K562 (cell line): ENCODE data around the gene RBM12.

Experiments used
- EP300 ChIP-seq: IDR thresholded peaks from 2 replicates; pipeline ENCODE4 v1.6.1; 2012; ENCODE audit warnings: low read length, improper control_type of control experiment
- EZH2 ChIP-seq: IDR thresholded peaks from 2 replicates; pipeline ENCODE4 v1.6.1; 2012; ENCODE audit warnings: low read depth, mild to moderate bottlenecking, inconsistent platforms, low read length, borderline replicate concordance
- MAX ChIP-seq: sonication (generic); formaldehyde crosslinking; IDR thresholded peaks from 2 replicates; pipeline ENCODE4 v1.9.0; 2022; ENCODE audit warnings: mild to moderate bottlenecking, missing genetic modification reagents
- NR2C2 ChIP-seq, 2 experiments: fragments of 200-800 bp in 1 of 2; sonication (Bioruptor generic) in 1 of 2; sonication (generic) in 1 of 2; formaldehyde crosslinking in 1 of 2; IDR thresholded peaks; 2 replicates each; pipeline versions ENCODE4 v1.6.1 to v1.8.0; 2016 to 2022; ENCODE audit warnings: mild to moderate bottlenecking in 1 of 2, missing compliant biosample characterization in 1 of 2, missing genetic modification characterization in 1 of 2, missing genetic modification reagents in 1 of 2
- POLR2AphosphoS2 ChIP-seq: IDR thresholded peaks from 2 replicates; pipeline ENCODE4 v1.6.1; 2012; ENCODE audit warnings: low read length, improper control_type of control experiment
- POLR2AphosphoS5 ChIP-seq: IDR thresholded peaks from 2 replicates; pipeline ENCODE4 v1.6.1; 2011; ENCODE audit warnings: mild to moderate bottlenecking, low read depth, low read length, moderate library complexity; ENCODE audit not compliant: control insufficient read depth, insufficient read depth
- RAD21 ChIP-seq, 2 experiments: fragments of 250-450 bp in 1 of 2; fragments of 450-650 bp in 1 of 2; sonication (Bioruptor Pico) in 1 of 2; formaldehyde crosslinking in 1 of 2; IDR thresholded peaks in 1 of 2; conservative IDR thresholded peaks in 1 of 2; 2 replicates each; pipeline versions ENCODE4 v1.4.0 to v1.8.0; 2020 to 2022; ENCODE audit warnings: mild to moderate bottlenecking in 2 of 2, moderate library complexity in 1 of 2
- SETDB1 ChIP-seq: IDR thresholded peaks from one replicate; pipeline ENCODE4 v1.6.1; 2012; ENCODE audit warnings: low read length, control low read depth, inconsistent platforms
- SIN3A ChIP-seq, 2 experiments: fragments of 150-350 bp in 1 of 2; IDR thresholded peaks; 2 replicates each; pipeline ENCODE4 v1.6.1; 2011 to 2016; ENCODE audit warnings: borderline replicate concordance in 2 of 2, low read depth in 2 of 2, low read length in 2 of 2, mild to moderate bottlenecking in 2 of 2, moderate library complexity in 2 of 2; ENCODE audit not compliant: control insufficient read depth in 1 of 2
- STAT5A ChIP-seq: IDR thresholded peaks from 2 replicates; pipeline ENCODE4 v1.6.1; 2012; ENCODE audit warnings: low read length, inconsistent platforms, borderline replicate concordance
- ZNF639 ChIP-seq, 2 experiments: fragments of 200-800 bp in 1 of 2; sonication (Bioruptor generic) in 1 of 2; sonication (generic) in 1 of 2; formaldehyde crosslinking in 1 of 2; IDR thresholded peaks in 1 of 2; conservative IDR thresholded peaks in 1 of 2; 2 replicates each; pipeline versions ENCODE4 v1.5.0 to v1.6.1; 2016 to 2020; ENCODE audit warnings: missing compliant biosample characterization in 1 of 2, missing genetic modification characterization in 1 of 2, missing genetic modification reagents in 1 of 2
- TF ChIP-seq, protein P1 (sequence below): fragments of 450-650 bp; IDR thresholded peaks from 2 replicates; pipeline ENCODE4 v1.6.1; 2016
- TF ChIP-seq, protein P2 (sequence below), 3 experiments: IDR thresholded peaks in 2 of 3; conservative IDR thresholded peaks in 1 of 3; 2 replicates each; pipeline ENCODE4 v1.5.1; 2011 to 2012; ENCODE audit warnings: low read length in 3 of 3, mild to moderate bottlenecking in 3 of 3, control low read depth in 2 of 3, improper control_type of control experiment in 1 of 3, inconsistent platforms in 1 of 3, low read depth in 1 of 3, mixed read lengths in 1 of 3, moderate library complexity in 1 of 3; ENCODE audit not compliant: insufficient read depth in 2 of 3

GRCh38 chr20:35635652-35636051, 29.0 kb downstream of the RBM12 start:
- TF ChIP-seq POLR2AphosphoS5: no peak
- no peak for TF ChIP-seq EP300
- no peak for TF ChIP-seq NR2C2 (CRISPR knock-in tag; IDR thresholded peaks at IDR 0.05)
- no peak for TF ChIP-seq NR2C2 (tag; IDR thresholded peaks at IDR 0.05)
- TF ChIP-seq EZH2: no peak
- no peak for TF ChIP-seq SETDB1
- no peak for TF ChIP-seq ZNF639 (CRISPR knock-in tag; conservative IDR thresholded peaks at IDR 0.05 in 1 of 2, IDR thresholded peaks at IDR 0.05 in 1 of 2)
- TF ChIP-seq MAX (CRISPR knock-in tag): no peak
- no peak for TF ChIP-seq STAT5A
- TF ChIP-seq RAD21 (CRISPR knock-in tag; conservative IDR thresholded peaks at IDR 0.05 in 1 of 2, IDR thresholded peaks at IDR 0.05 in 1 of 2): no peak
- TF ChIP-seq, protein P1, sequence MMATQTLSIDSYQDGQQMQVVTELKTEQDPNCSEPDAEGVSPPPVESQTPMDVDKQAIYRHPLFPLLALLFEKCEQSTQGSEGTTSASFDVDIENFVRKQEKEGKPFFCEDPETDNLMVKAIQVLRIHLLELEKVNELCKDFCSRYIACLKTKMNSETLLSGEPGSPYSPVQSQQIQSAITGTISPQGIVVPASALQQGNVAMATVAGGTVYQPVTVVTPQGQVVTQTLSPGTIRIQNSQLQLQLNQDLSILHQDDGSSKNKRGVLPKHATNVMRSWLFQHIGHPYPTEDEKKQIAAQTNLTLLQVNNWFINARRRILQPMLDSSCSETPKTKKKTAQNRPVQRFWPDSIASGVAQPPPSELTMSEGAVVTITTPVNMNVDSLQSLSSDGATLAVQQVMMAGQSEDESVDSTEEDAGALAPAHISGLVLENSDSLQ: no peak
- no peak for TF ChIP-seq POLR2AphosphoS2
- TF ChIP-seq SIN3A (IDR thresholded peaks at IDR 0.05; ENCODE audit: borderline replicate concordance in 2 of 2, control insufficient read depth in 1 of 2, low read depth in 2 of 2, low read length in 2 of 2): no peak
- TF ChIP-seq, protein P2, sequence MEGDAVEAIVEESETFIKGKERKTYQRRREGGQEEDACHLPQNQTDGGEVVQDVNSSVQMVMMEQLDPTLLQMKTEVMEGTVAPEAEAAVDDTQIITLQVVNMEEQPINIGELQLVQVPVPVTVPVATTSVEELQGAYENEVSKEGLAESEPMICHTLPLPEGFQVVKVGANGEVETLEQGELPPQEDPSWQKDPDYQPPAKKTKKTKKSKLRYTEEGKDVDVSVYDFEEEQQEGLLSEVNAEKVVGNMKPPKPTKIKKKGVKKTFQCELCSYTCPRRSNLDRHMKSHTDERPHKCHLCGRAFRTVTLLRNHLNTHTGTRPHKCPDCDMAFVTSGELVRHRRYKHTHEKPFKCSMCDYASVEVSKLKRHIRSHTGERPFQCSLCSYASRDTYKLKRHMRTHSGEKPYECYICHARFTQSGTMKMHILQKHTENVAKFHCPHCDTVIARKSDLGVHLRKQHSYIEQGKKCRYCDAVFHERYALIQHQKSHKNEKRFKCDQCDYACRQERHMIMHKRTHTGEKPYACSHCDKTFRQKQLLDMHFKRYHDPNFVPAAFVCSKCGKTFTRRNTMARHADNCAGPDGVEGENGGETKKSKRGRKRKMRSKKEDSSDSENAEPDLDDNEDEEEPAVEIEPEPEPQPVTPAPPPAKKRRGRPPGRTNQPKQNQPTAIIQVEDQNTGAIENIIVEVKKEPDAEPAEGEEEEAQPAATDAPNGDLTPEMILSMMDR (IDR thresholded peaks at IDR 0.05 in 2 of 3, conservative IDR thresholded peaks at IDR 0.05 in 1 of 3; ENCODE audit: insufficient read depth in 2 of 3, low read depth in 1 of 3, low read length in 3 of 3): no peak
